NT2/D1 (cell line): ENCODE data around the gene CACNA2D3.
"Not testable (repeated sequence)": the region's sequence is repeated elsewhere in the genome, so short reads cannot be mapped to it uniquely, and the experiment has no call there.

Experiments
- DNase-seq: peaks from one replicate; pipeline ENCODE4 v3.0.0-alpha.2; 2011; ENCODE audit warnings: low read depth, low spot score
- H3K27me3 ChIP-seq: 2 replicates; pipeline ENCODE4 v1.6.0; 2011; ENCODE audit warnings: mild to moderate bottlenecking; ENCODE audit not compliant: insufficient read length, insufficient read depth
- H3K36me3 ChIP-seq: 2 replicates; pipeline ENCODE4 v1.6.1; 2011; ENCODE audit warnings: mild to moderate bottlenecking, low read length, mixed read lengths; ENCODE audit not compliant: insufficient read depth, insufficient read length
- H3K4me1 ChIP-seq: 2 replicates; pipeline ENCODE4 v1.5.1; 2011; ENCODE audit not compliant: insufficient read depth, insufficient read length
- H3K4me3 ChIP-seq: 2 replicates; pipeline ENCODE4 v1.5.1; 2011; ENCODE audit warnings: low read depth; ENCODE audit not compliant: insufficient read length
- H3K9ac ChIP-seq: 2 replicates; pipeline ENCODE4 v1.6.0; 2011; ENCODE audit warnings: low read depth; ENCODE audit not compliant: insufficient read length
- H3K9me3 ChIP-seq: 2 replicates; pipeline ENCODE4 v1.5.1; 2011; ENCODE audit warnings: mild to moderate bottlenecking, low read length; ENCODE audit not compliant: insufficient read depth
- SUZ12 ChIP-seq: IDR thresholded peaks from 2 replicates; pipeline ENCODE4 v1.6.1; 2011; ENCODE audit not compliant: insufficient read length, insufficient read depth; ENCODE audit errors: extremely low read depth
- YY1 ChIP-seq: IDR thresholded peaks from 2 replicates; pipeline ENCODE4 v1.6.1; 2011; ENCODE audit not compliant: insufficient read length, insufficient read depth
- ZNF274 ChIP-seq: IDR thresholded peaks from 2 replicates; pipeline ENCODE4 v1.6.1; 2011; ENCODE audit warnings: mild to moderate bottlenecking, low read depth, low read length

The CACNA2D3 gene

DNA sequence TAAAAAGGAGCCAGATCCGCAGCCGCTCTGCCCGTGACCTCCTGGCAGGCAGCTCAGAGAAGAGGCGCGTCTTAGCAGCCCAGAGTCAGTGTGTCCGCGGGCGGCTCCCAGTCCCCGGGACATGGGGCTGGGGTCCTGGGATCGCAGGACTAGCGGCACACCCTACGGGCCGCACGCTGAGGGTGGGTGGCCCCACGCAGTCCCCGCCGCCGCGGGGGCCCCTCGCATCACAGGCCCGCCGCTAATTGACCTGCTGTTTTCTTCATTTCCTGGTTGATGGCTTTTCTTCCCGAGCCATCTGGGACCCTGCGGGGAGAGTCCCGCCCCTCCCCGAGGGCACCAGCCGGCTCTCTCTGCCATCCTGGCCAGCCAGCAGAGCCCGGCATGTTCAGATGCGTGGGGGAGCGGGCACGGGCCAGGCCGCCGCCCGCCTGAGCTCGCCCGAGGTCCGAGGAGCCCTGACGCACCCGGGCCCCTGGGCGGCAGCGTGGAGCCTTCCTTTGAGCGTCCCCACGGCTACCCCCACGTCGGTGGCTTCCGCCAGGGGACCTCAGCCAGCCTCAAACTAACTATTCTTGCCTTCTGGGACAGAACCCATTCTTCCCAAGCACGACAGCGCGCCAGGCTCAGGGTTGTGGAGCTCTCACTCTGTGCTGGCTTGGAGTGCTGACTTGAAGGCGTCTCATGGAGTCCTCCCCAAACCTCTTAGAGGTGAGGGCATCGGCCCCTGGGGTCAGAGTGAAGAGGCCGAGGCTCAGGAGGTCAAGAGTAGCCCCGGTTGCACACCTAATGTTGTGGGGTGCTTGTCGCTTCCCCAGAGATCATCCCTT lies 34.6 kb upstream of the CACNA2D3 start:
- Histone ChIP-seq H3K36me3 (no peaks in the 10 kb centered on the region), H3K27me3 (no peaks in the 10 kb centered on the region), H3K4me1 (no peaks in the 10 kb centered on the region), H3K4me3 (no peak overlapping the region), H3K9ac (no peak overlapping the region), H3K9me3 (no peaks in the 10 kb centered on the region; the same call in 1 of the 2 replicates)
- TF ChIP-seq ZNF274 (no peak), SUZ12 (no peak), YY1 (no peak)
- no peak for DNase-seq

DNA sequence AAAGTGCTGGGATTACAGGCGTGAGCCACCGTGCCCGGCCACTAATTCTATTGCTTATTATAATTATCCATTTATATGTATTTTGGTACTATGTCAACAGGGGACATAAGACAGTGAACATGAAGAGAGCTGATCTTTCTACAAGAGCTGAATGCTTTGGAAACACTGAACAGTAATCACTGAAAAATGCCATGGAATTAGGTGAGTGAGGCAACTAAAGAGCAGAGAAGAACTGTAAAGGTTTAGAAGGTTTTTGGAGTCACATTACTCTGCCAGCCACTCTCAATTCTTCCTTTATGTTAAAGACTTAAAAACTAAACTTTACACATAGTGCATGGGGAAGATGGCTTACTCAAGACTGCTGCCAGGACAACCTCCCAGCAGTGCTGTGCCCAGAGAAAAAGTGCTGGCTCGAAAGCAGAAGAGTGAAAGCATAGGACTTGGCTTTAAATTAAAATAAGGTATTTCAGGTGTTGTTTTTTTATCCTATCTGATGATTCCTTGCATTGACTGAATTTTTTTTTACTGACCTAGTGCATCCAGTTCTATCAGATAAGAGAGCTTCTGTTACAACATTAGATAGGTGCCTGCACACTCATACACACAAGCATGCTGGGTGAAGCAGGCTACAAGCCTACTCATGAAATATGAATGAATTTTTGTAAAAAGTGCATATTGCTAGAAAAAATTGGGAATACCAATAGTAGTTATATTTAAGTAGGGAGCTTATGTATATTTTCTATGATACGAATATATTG lies 28.7 kb upstream of the CACNA2D3 start:
- H3K36me3 ChIP-seq: no peaks in the 10 kb centered on the region
- no peaks in the 10 kb centered on the region for H3K27me3 ChIP-seq
- H3K9ac ChIP-seq: no peak overlapping the region
- H3K4me3 ChIP-seq: no peak overlapping the region
- H3K9me3 ChIP-seq: no peaks in the 10 kb centered on the region
- TF ChIP-seq YY1 (no peak), SUZ12 (no peak), ZNF274 (no peak)
- no peaks in the 10 kb centered on the region for H3K4me1 ChIP-seq
- no peak for DNase-seq

- Histone ChIP-seq H3K27me3 (no peaks in the 10 kb centered on the region), H3K4me1 (no peaks in the 10 kb centered on the region), H3K9me3 (no peaks in the 10 kb centered on the region), H3K9ac (no peak overlapping the region), H3K4me3 (no peak overlapping the region), H3K36me3 (no peaks in the 10 kb centered on the region)
- DNase-seq: no peak
- TF ChIP-seq SUZ12: no peak
- no peak for TF ChIP-seq YY1
- no peak for TF ChIP-seq ZNF274
Observed at GRCh38 chr3:54094926-54095325, 27.4 kb upstream of the CACNA2D3 start.

DNA sequence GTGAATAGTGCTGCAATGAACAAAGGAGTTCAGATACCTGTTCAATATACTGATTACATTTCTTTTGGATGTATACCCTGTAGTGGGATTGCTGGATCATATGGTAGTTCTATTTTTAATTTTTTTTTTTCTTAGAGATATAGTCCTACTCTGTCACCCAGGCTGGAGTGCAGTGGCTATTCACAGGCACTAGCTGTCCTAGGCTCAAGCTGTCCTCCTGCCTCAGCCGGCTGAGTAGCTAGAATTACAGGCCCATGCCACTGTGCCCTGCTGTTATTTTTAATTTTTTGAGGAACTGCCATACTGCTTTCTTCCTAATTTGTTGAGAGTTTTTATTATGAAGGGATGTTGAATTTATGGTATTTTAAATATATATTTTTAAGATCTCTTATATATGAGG lies 23.0 kb upstream of the CACNA2D3 start:
- no peak for DNase-seq
- Histone ChIP-seq H3K9me3 (no peaks in the 10 kb centered on the region), H3K9ac (no peak overlapping the region), H3K4me1 (no peaks in the 10 kb centered on the region), H3K4me3 (no peak overlapping the region), H3K36me3 (no peaks in the 10 kb centered on the region), H3K27me3 (no peaks in the 10 kb centered on the region)
- no peak for TF ChIP-seq SUZ12
- TF ChIP-seq YY1: no peak
- TF ChIP-seq ZNF274: no peak

GRCh38 chr3:54104084-54104483 lies 18.3 kb upstream of the CACNA2D3 start:
- no peaks in the 10 kb centered on the region for H3K36me3 ChIP-seq
- TF ChIP-seq YY1: no peak
- TF ChIP-seq ZNF274: no peak
- no peak for TF ChIP-seq SUZ12
- no peaks in the 10 kb centered on the region for H3K27me3 ChIP-seq
- H3K4me3 ChIP-seq: no peak overlapping the region
- DNase-seq: no peak
- H3K9ac ChIP-seq: no peak overlapping the region
- H3K4me1 ChIP-seq: no peaks in the 10 kb centered on the region
- peaks cover 8% of the 10 kb centered on the region; the same call in 1 of the 2 replicates for H3K9me3 ChIP-seq

DNA sequence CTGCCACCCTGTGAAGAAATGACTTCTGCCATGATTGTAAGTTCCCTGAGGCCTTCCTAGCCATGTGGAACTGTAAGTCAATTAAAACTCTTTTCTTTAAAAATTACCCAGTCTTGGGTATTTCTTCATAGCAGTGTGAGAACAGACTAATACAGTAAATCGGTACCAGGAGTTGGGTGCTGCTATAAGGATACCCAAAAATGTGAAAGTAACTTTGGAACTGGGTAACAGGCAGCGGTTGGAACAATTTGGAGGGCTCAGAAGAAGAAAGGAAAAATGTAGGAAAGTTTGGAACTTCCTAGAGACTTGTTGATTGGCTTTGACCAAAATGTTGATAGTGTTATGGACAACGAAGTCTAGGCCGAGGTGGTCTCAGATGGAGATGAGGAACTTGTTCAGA lies 6.2 kb upstream of the CACNA2D3 start:
- DNase-seq, H3K4me1 ChIP-seq, H3K9me3 ChIP-seq, H3K9ac ChIP-seq, H3K4me3 ChIP-seq, H3K36me3 ChIP-seq: not testable (repeated sequence)
- peaks cover 23% of the 10 kb centered on the region for H3K27me3 ChIP-seq

GRCh38 chr3:54120657-54121413 lies 1.5 kb upstream of the CACNA2D3 start:
- TF ChIP-seq YY1 (no peak), ZNF274 (no peak), SUZ12 (peak; percentile 36)
- Histone ChIP-seq H3K9me3 (no peaks in the 10 kb centered on the region), H3K4me1 (peaks cover 5% of the 10 kb centered on the region), H3K27me3 (peaks cover 51% of the 10 kb centered on the region), H3K36me3 (no peaks in the 10 kb centered on the region), H3K4me3 (peak overlapping the region; percentile 65), H3K9ac (peak overlapping the region; percentile 84)
- DNase-seq: no peak
